Neuronal stem cell (in vitro differentiated cells): ENCODE data around the gene ERCC5.

Source experiments
- DNase-seq: peaks from one replicate; pipeline ENCODE4 v3.0.0-alpha.2; 2013; ENCODE audit warnings: low spot score
- H2AFZ ChIP-seq: one replicate; pipeline ENCODE4 v1.6.1; 2013; ENCODE audit warnings: mild to moderate bottlenecking, low read length, inconsistent platforms
- H2AK5ac ChIP-seq: 2 replicates; pipeline ENCODE4 v1.6.1; 2013; ENCODE audit warnings: low read depth, mild to moderate bottlenecking, inconsistent platforms, low read length, moderate library complexity, mixed read lengths
- H2BK120ac ChIP-seq: 2 replicates; pipeline ENCODE4 v1.6.1; 2013; ENCODE audit warnings: low read depth, mild to moderate bottlenecking, inconsistent platforms, low read length, moderate library complexity, mixed read lengths
- H2BK12ac ChIP-seq: one replicate; pipeline ENCODE4 v1.6.1; 2013; ENCODE audit warnings: low read length, inconsistent platforms
- H2BK15ac ChIP-seq: 2 replicates; pipeline ENCODE4 v1.6.1; 2013; ENCODE audit warnings: mild to moderate bottlenecking, low read length, inconsistent platforms, mixed read lengths
- H2BK5ac ChIP-seq: one replicate; pipeline ENCODE4 v1.6.1; 2013; ENCODE audit warnings: inconsistent platforms, mild to moderate bottlenecking, low read length, moderate library complexity
- H3K14ac ChIP-seq: one replicate; pipeline ENCODE4 v1.6.1; 2013; ENCODE audit warnings: low read length, inconsistent platforms
- H3K18ac ChIP-seq: 2 replicates; pipeline ENCODE4 v1.6.1; 2013; ENCODE audit warnings: low read length, inconsistent platforms
- H3K23ac ChIP-seq: 2 replicates; pipeline ENCODE4 v1.6.1; 2013; ENCODE audit warnings: low read depth, mild to moderate bottlenecking, mixed read lengths, low read length, inconsistent platforms; ENCODE audit not compliant: poor library complexity
- H3K27ac ChIP-seq: replicated peaks from 3 replicates; pipeline ENCODE4 v1.5.1; 2013; ENCODE audit warnings: low read length, inconsistent platforms
- H3K27me3 ChIP-seq, 3 experiments: 2 replicates each; pipeline ENCODE4 v1.6.1; 2013; ENCODE audit warnings: low read length in 3 of 3, mild to moderate bottlenecking in 2 of 3, inconsistent platforms in 1 of 3, low read depth in 1 of 3, mixed read lengths in 1 of 3, moderate library complexity in 1 of 3; ENCODE audit not compliant: control insufficient read depth in 3 of 3, insufficient read depth in 3 of 3
- H3K36me3 ChIP-seq, 2 donors: replicated peaks in 1 of 2; 2 replicates each; pipeline ENCODE4 v1.6.1; 2013; ENCODE audit warnings: low read length in 2 of 2; ENCODE audit not compliant: control insufficient read depth in 2 of 2, insufficient read depth in 2 of 2
- H3K4ac ChIP-seq: 2 replicates; pipeline ENCODE4 v1.6.1; 2013; ENCODE audit warnings: inconsistent platforms, mild to moderate bottlenecking, low read length, moderate library complexity
- H3K4me1 ChIP-seq, 2 donors: 1 replicate in 1 of 2; 2 replicates in 1 of 2; pipeline ENCODE4 v1.6.1; 2013; ENCODE audit warnings: low read length in 2 of 2, low read depth in 1 of 2; ENCODE audit not compliant: control insufficient read depth in 2 of 2, insufficient read depth in 1 of 2
- H3K4me2 ChIP-seq: one replicate; pipeline ENCODE4 v1.6.1; 2013; ENCODE audit warnings: mild to moderate bottlenecking, low read length, inconsistent platforms; ENCODE audit not compliant: insufficient read depth, poor library complexity, severe bottlenecking
- H3K4me3 ChIP-seq, 2 donors: 2 replicates each; pipeline ENCODE4 v1.5.1; 2013; ENCODE audit warnings: low read length in 2 of 2, mild to moderate bottlenecking in 2 of 2, inconsistent platforms in 1 of 2, moderate library complexity in 1 of 2
- H3K79me1 ChIP-seq: one replicate; pipeline ENCODE4 v1.6.1; 2013; ENCODE audit warnings: low read depth, mild to moderate bottlenecking, inconsistent platforms, low read length, moderate library complexity
- H3K9ac ChIP-seq: one replicate; pipeline ENCODE4 v1.6.1; 2013; ENCODE audit warnings: mild to moderate bottlenecking, low read depth, low read length, inconsistent platforms; ENCODE audit not compliant: poor library complexity
- H3K9me3 ChIP-seq, 2 donors: replicated peaks in 1 of 2; 2 replicates each; pipeline versions ENCODE3 to v1.6.1; 2013; ENCODE audit warnings: low read length in 2 of 2, mild to moderate bottlenecking in 2 of 2, inconsistent platforms in 1 of 2, low read depth in 1 of 2, mixed read lengths in 1 of 2, moderate library complexity in 1 of 2; ENCODE audit not compliant: control insufficient read depth in 2 of 2, insufficient read depth in 1 of 2
- H4K8ac ChIP-seq: one replicate; pipeline ENCODE4 v1.6.1; 2013; ENCODE audit warnings: low read depth, mild to moderate bottlenecking, inconsistent platforms, low read length, moderate library complexity
- H4K91ac ChIP-seq: one replicate; pipeline ENCODE4 v1.6.1; 2013; ENCODE audit warnings: low read length, low read depth, mild to moderate bottlenecking, inconsistent platforms; ENCODE audit not compliant: poor library complexity
- WGBS, 2 donors: extraction: QIAGEN DNeasy Blood & Tissue Kit; methylation state at CpG; one replicate each; pipeline ENCODE4 v1.1.7; 2013; ENCODE audit warnings: missing lambda C conversion rate in 2 of 2, mixed read lengths in 1 of 2; ENCODE audit not compliant: insufficient read length in 2 of 2, insufficient replicate concordance in 1 of 2; ENCODE audit errors: extremely low coverage in 2 of 2; 5-methylcytosine and 5-hydroxymethylcytosine counted together

The ERCC5 gene

GRCh38 chr13:102817241-102817640 is 28.6 kb upstream of the ERCC5 start:
- H3K18ac ChIP-seq, result no peak overlapping the region
- H3K27ac ChIP-seq, result no peak overlapping the region
- no CpG with 5 or more reads among the region's 1 CpG for WGBS, 2 donors
- H3K9me3 ChIP-seq, result no peaks in the 10 kb centered on the region
- no peak overlapping the region for H3K4me3 ChIP-seq
- H2AK5ac ChIP-seq, result no peak overlapping the region
- no peak overlapping the region for H4K91ac ChIP-seq
- no peak overlapping the region for H4K8ac ChIP-seq
- no peak overlapping the region for H3K23ac ChIP-seq
- no peak overlapping the region for H2BK12ac ChIP-seq
- DNase-seq, result no peak
- H2BK120ac ChIP-seq, result no peak overlapping the region
- H3K14ac ChIP-seq, result no peak overlapping the region
- no peak overlapping the region for H2BK5ac ChIP-seq
- no peak overlapping the region for H3K9ac ChIP-seq
- peaks cover 0 to 6% of the 10 kb centered on the region in 2 donors for H3K4me1 ChIP-seq
- H3K4ac ChIP-seq, result no peak overlapping the region
- no peak overlapping the region for H3K4me2 ChIP-seq
- H2BK15ac ChIP-seq, result no peak overlapping the region
- no peak overlapping the region for H2AFZ ChIP-seq
- H3K79me1 ChIP-seq, result no peaks in the 10 kb centered on the region
- no peaks in the 10 kb centered on the region for H3K27me3 ChIP-seq
- peaks cover 0 to 52% of the 10 kb centered on the region in 2 donors for H3K36me3 ChIP-seq

- no peak overlapping the region for H3K14ac ChIP-seq
- no peak overlapping the region for H3K4me3 ChIP-seq
- peaks cover 0 to 58% of the 10 kb centered on the region in 2 donors for H3K36me3 ChIP-seq
- no peak overlapping the region for H3K9ac ChIP-seq
- H3K27me3 ChIP-seq, result no peaks in the 10 kb centered on the region
- no peak overlapping the region for H2BK5ac ChIP-seq
- H3K4me1 ChIP-seq, result peaks cover 0 to 2% of the 10 kb centered on the region in 2 donors
- no peak overlapping the region for H3K23ac ChIP-seq
- H2BK15ac ChIP-seq, result no peak overlapping the region
- H3K9me3 ChIP-seq, result peaks cover 0 to 4% of the 10 kb centered on the region in 2 donors
- H3K4me2 ChIP-seq, result no peak overlapping the region
- no peak overlapping the region for H2BK12ac ChIP-seq
- no peak overlapping the region for H2AFZ ChIP-seq
- H4K91ac ChIP-seq, result no peak overlapping the region
- H3K18ac ChIP-seq, result no peak overlapping the region
- H2BK120ac ChIP-seq, result no peak overlapping the region
- DNase-seq, result no peak
- no peak overlapping the region for H3K4ac ChIP-seq
- H2AK5ac ChIP-seq, result no peak overlapping the region
- H3K27ac ChIP-seq, result no peak overlapping the region
- no peak overlapping the region for H4K8ac ChIP-seq
- no peaks in the 10 kb centered on the region for H3K79me1 ChIP-seq
Measured at GRCh38 chr13:102817907-102818306, 27.9 kb upstream of the ERCC5 start.

GRCh38 chr13:102825400-102825799 is 20.4 kb upstream of the ERCC5 start:
- H3K36me3 ChIP-seq, result peaks cover 0 to 69% of the 10 kb centered on the region in 2 donors
- H4K91ac ChIP-seq, result no peak overlapping the region
- H3K79me1 ChIP-seq, result no peaks in the 10 kb centered on the region
- no peak overlapping the region for H2AK5ac ChIP-seq
- H3K4me2 ChIP-seq, result no peak overlapping the region
- no peak overlapping the region for H3K9ac ChIP-seq
- no peak overlapping the region for H3K27ac ChIP-seq
- H2AFZ ChIP-seq, result no peak overlapping the region
- peaks cover 0 to 14% of the 10 kb centered on the region in 2 donors for H3K9me3 ChIP-seq
- no peak overlapping the region for H3K18ac ChIP-seq
- H4K8ac ChIP-seq, result no peak overlapping the region
- no peak overlapping the region for H2BK15ac ChIP-seq
- no peak overlapping the region for H2BK12ac ChIP-seq
- no peak overlapping the region for H2BK5ac ChIP-seq
- H3K14ac ChIP-seq, result no peak overlapping the region
- no peak overlapping the region for H3K4me3 ChIP-seq
- H2BK120ac ChIP-seq, result no peak overlapping the region
- no peak for DNase-seq
- WGBS, 2 donors, result no CpG with 5 or more reads among the region's 4 CpGs
- no peaks in the 10 kb centered on the region for H3K4me1 ChIP-seq
- H3K27me3 ChIP-seq, result no peaks in the 10 kb centered on the region
- no peak overlapping the region for H3K23ac ChIP-seq
- H3K4ac ChIP-seq, result no peak overlapping the region

GRCh38 chr13:102825921-102826706 is 19.7 kb upstream of the ERCC5 start:
- H2BK120ac ChIP-seq, result no peak overlapping the region
- H3K9me3 ChIP-seq, result peaks cover 0 to 14% of the 10 kb centered on the region in 2 donors
- H2BK12ac ChIP-seq, result no peak overlapping the region
- no peak overlapping the region for H3K14ac ChIP-seq
- H3K9ac ChIP-seq, result no peak overlapping the region
- H3K27me3 ChIP-seq, result no peaks in the 10 kb centered on the region
- DNase-seq, result no peak
- H2BK15ac ChIP-seq, result no peak overlapping the region
- H3K4ac ChIP-seq, result no peak overlapping the region
- no peak overlapping the region for H2AFZ ChIP-seq
- H4K91ac ChIP-seq, result no peak overlapping the region
- H3K79me1 ChIP-seq, result no peaks in the 10 kb centered on the region
- no peak overlapping the region for H3K18ac ChIP-seq
- no peak overlapping the region for H3K4me2 ChIP-seq
- no peaks in the 10 kb centered on the region for H3K4me1 ChIP-seq
- no peak overlapping the region for H3K27ac ChIP-seq
- H3K23ac ChIP-seq, result no peak overlapping the region
- H2AK5ac ChIP-seq, result no peak overlapping the region
- peaks cover 0 to 68% of the 10 kb centered on the region in 2 donors for H3K36me3 ChIP-seq
- H3K4me3 ChIP-seq, result no peak overlapping the region
- no CpG with 5 or more reads among the region's 8 CpGs for WGBS, 2 donors
- H4K8ac ChIP-seq, result no peak overlapping the region
- H2BK5ac ChIP-seq, result no peak overlapping the region
